GM12878 (cell line): Measurements from ENCODE around the gene KCNA5. TPM values are rescaled to one million over a fixed set of nuclear protein-coding genes. Genes with fewer than 3 reads are reported as not detected.

Experiments used
- CBX3 ChIP-seq: fragments of 200-600 bp; sonication (generic); IDR thresholded peaks from 2 replicates; pipeline ENCODE4 v1.6.1; 2016; ENCODE audit warnings: low read depth, borderline replicate concordance
- CHD4 ChIP-seq: fragments of 200-600 bp; sonication (generic); IDR thresholded peaks from 2 replicates; pipeline ENCODE4 v1.6.1; 2016; ENCODE audit warnings: mild to moderate bottlenecking
- ESRRA ChIP-seq: IDR thresholded peaks from 2 replicates; pipeline ENCODE4 v1.6.1; 2012; ENCODE audit warnings: mild to moderate bottlenecking, low read length, improper control_type of control experiment
- FOXM1 ChIP-seq: IDR thresholded peaks from 2 replicates; pipeline ENCODE4 v1.6.1; 2012; ENCODE audit warnings: low read depth, mild to moderate bottlenecking, inconsistent platforms, low read length, moderate library complexity
- GABPA ChIP-seq: IDR thresholded peaks from 2 replicates; pipeline ENCODE4 v1.6.1; 2014; ENCODE audit warnings: antibody characterized with exemption, low read depth, mild to moderate bottlenecking, inconsistent platforms
- HCFC1 ChIP-seq: fragments of 150-350 bp; IDR thresholded peaks from 2 replicates; pipeline ENCODE4 v1.6.1; 2014; ENCODE audit warnings: low read length
- IRF4 ChIP-seq: IDR thresholded peaks from 2 replicates; pipeline ENCODE4 v1.6.1; 2011; ENCODE audit warnings: low read depth, low read length
- JUNB ChIP-seq: IDR thresholded peaks from 2 replicates; pipeline ENCODE4 v1.6.1; 2016; ENCODE audit warnings: antibody characterized with exemption, mild to moderate bottlenecking
- MEF2B ChIP-seq: fragments of 450-650 bp; IDR thresholded peaks from 2 replicates; pipeline ENCODE4 v1.6.1; 2018; ENCODE audit warnings: mild to moderate bottlenecking, moderate library complexity; ENCODE audit not compliant: partially characterized antibody, poor library complexity, severe bottlenecking
- MYC ChIP-seq: IDR thresholded peaks from 2 replicates; pipeline ENCODE4 v1.6.1; 2011; ENCODE audit warnings: mild to moderate bottlenecking, low read length, moderate library complexity, inconsistent platforms; ENCODE audit not compliant: insufficient read depth, insufficient replicate concordance, insufficient read length, severe bottlenecking
- NFXL1 ChIP-seq: fragments of 450-650 bp; IDR thresholded peaks from 2 replicates; pipeline ENCODE4 v1.6.1; 2017; ENCODE audit warnings: antibody characterized with exemption, mild to moderate bottlenecking, borderline replicate concordance
- NFYA ChIP-seq: IDR thresholded peaks from 2 replicates; pipeline ENCODE4 v1.6.1; 2011; ENCODE audit warnings: low read depth, mild to moderate bottlenecking, low read length, improper control_type of control experiment, borderline replicate concordance
- NKRF ChIP-seq: fragments of 450-650 bp; conservative IDR thresholded peaks from 2 replicates; pipeline ENCODE4 v1.6.1; 2017; ENCODE audit warnings: mild to moderate bottlenecking, moderate library complexity
- NR2F1 ChIP-seq: fragments of 450-650 bp; conservative IDR thresholded peaks from 2 replicates; pipeline ENCODE4 v1.6.1; 2017; ENCODE audit warnings: mild to moderate bottlenecking
- POLR2AphosphoS2 ChIP-seq: IDR thresholded peaks from 2 replicates; pipeline ENCODE4 v1.6.1; 2011; ENCODE audit warnings: low read depth, mild to moderate bottlenecking, low read length, improper control_type of control experiment, moderate library complexity
- POU2F2 ChIP-seq: IDR thresholded peaks from 3 replicates; pipeline ENCODE4 v1.6.1; 2011; ENCODE audit warnings: low read depth, mild to moderate bottlenecking, low read length, borderline replicate concordance
- RAD21 ChIP-seq: IDR thresholded peaks from 2 replicates; pipeline ENCODE4 v1.6.1; 2011; ENCODE audit warnings: mild to moderate bottlenecking, low read depth, low read length, moderate library complexity; ENCODE audit not compliant: insufficient read depth
- RB1 ChIP-seq: fragments of 450-650 bp; formaldehyde crosslinking; IDR thresholded peaks from 2 replicates; pipeline ENCODE4 v1.6.1; 2017; ENCODE audit warnings: mild to moderate bottlenecking, borderline replicate concordance
- RCOR1 ChIP-seq: conservative IDR thresholded peaks from 2 replicates; pipeline ENCODE4 v1.6.1; 2012; ENCODE audit warnings: low read depth, low read length, improper control_type of control experiment
- RELB ChIP-seq: fragments of 450-650 bp; IDR thresholded peaks from 2 replicates; pipeline ENCODE4 v1.6.1; 2017; ENCODE audit warnings: low read depth, mild to moderate bottlenecking, moderate library complexity
- RUNX3 ChIP-seq: IDR thresholded peaks from 2 replicates; pipeline ENCODE4 v1.6.1; 2012; ENCODE audit warnings: low read length, inconsistent platforms
- SMARCA5 ChIP-seq: fragments of 450-650 bp; IDR thresholded peaks from 2 replicates; pipeline ENCODE4 v1.6.1; 2017; ENCODE audit warnings: mild to moderate bottlenecking
- SPI1 ChIP-seq: IDR thresholded peaks from 2 replicates; pipeline ENCODE4 v1.6.1; 2011; ENCODE audit warnings: low read depth, mild to moderate bottlenecking, low read length, moderate library complexity, borderline replicate concordance; ENCODE audit not compliant: insufficient read depth
- SREBF1 ChIP-seq: IDR thresholded peaks from 2 replicates; pipeline ENCODE4 v1.6.1; 2012; ENCODE audit warnings: mild to moderate bottlenecking, low read length
- TARDBP ChIP-seq: IDR thresholded peaks from 2 replicates; pipeline ENCODE4 v1.6.1; 2016; ENCODE audit warnings: borderline replicate concordance
- TCF12 ChIP-seq: IDR thresholded peaks from 2 replicates; pipeline ENCODE4 v1.6.1; 2011; ENCODE audit warnings: low read depth, mild to moderate bottlenecking, low read length
- YY1 ChIP-seq: IDR thresholded peaks from 2 replicates; pipeline ENCODE4 v1.6.1; 2011; ENCODE audit warnings: low read depth, mild to moderate bottlenecking, low read length
- ZNF24 ChIP-seq: fragments of 450-650 bp; IDR thresholded peaks from 2 replicates; pipeline ENCODE4 v1.6.1; 2017; ENCODE audit warnings: antibody characterized with exemption, mild to moderate bottlenecking
- ZNF274 ChIP-seq: IDR thresholded peaks from one replicate; pipeline ENCODE4 v1.8.0; 2011; ENCODE audit not compliant: insufficient read length, insufficient read depth
- ZSCAN29 ChIP-seq: fragments of 450-650 bp; IDR thresholded peaks from 2 replicates; pipeline ENCODE4 v1.6.1; 2017; ENCODE audit warnings: mild to moderate bottlenecking, moderate library complexity
- ZZZ3 ChIP-seq: IDR thresholded peaks from 2 replicates; pipeline ENCODE4 v1.6.1; 2011; ENCODE audit warnings: low read depth; ENCODE audit not compliant: control insufficient read depth, insufficient read length
- polyA plus RNA-seq, 11 experiments: library from polyadenylated mRNA; depleted of rRNA in 4 of 11; unstranded in 6 of 11; stranded (reverse) in 5 of 11; fragments of >200 nt; fragmentation: Nextera tagmentation in 4 of 11; fragmentation: Illumina TruSeq in 1 of 11; extraction: Ambion mirVana in 4 of 11; extraction: Trizol in 1 of 11; gene quantifications; 1 replicate in 1 of 11; 2 replicates in 10 of 11; pipeline versions ENCODE4 v1.2.1 to v1.2.3, GENCODE V29; 2011 to 2016; ENCODE audit warnings: inconsistent platforms in 2 of 11, missing spikeins in 2 of 11, low read depth in 1 of 11
- total RNA-seq, 4 experiments: library from RNA; depleted of rRNA in 3 of 4; stranded (reverse); fragments of >200 nt in 3 of 4; fragmentation: Illumina TruSeq in 1 of 4; extraction: Trizol in 1 of 4; gene quantifications; 2 replicates each; pipeline versions ENCODE4 v1.2.1 to v1.2.3, GENCODE V29; 2013 to 2021

Gene KCNA5
- total and polyA plus RNA-seq, 10 of the 15 experiments (the other 5 are each of a cell fraction or from before 2014, with no cell fraction given) = 0.11 to 0.56 (median 0.19) TPM; not detected in 4

GRCh38 chr12:5003025-5003666 lies 40.5 kb upstream of the KCNA5 start (continued):
- TF ChIP-seq YY1 (peak; percentile 75), NKRF (no peak), NFYA (no peak), SREBF1 (no peak), MYC (no peak), ZZZ3 (no peak), GABPA (no peak), SPI1 (no peak), CBX3 (no peak), ZNF274 (no peak), FOXM1 (peak; percentile 65), NR2F1 (no peak), HCFC1 (0 out of 2 replicates have a peak, but pooled peaks have one; percentile 18), IRF4 (peak; percentile 57; the same call in 1 of the 2 replicates), TARDBP (no peak), CHD4 (no peak), JUNB (no peak), ZSCAN29 (no peak), NFXL1 (no peak), RELB (no peak), RAD21 (peak; percentile 100), ESRRA (peak; percentile 71; the same call in 1 of the 2 replicates), SMARCA5 (0 out of 2 replicates have a peak, but pooled peaks have one; percentile 28), ZNF24 (no peak), MEF2B (no peak), POU2F2 (peak; percentile 46; the same call in 1 of the 3 replicates), POLR2AphosphoS2 (no peak), TCF12 (no peak), RB1 (0 out of 2 replicates have a peak, but pooled peaks have one; percentile 71), RCOR1 (no peak), RUNX3 (0 out of 2 replicates have a peak, but pooled peaks have one; percentile 13)
